KBM-7 (cell line): ENCODE measurements around the gene SHD.
"Not testable (repeated sequence)": the region's sequence is repeated elsewhere in the genome, so short reads cannot be mapped to it uniquely, and the experiment has no call there.

ENCODE experiments used
- DNase-seq: peaks from one replicate; pipeline ENCODE4 v3.0.0-alpha.2; 2015
- in situ Hi-C: fragments of 300-500 bp; cut with MboI; formaldehyde crosslinking; loops from 2 replicates; pipeline ENCODE4 v1.14.3; 2020; ENCODE audit warnings: low sequenced_read_pairs, low pct_unique_long_range_greater_than_20kb, mixed read lengths

The SHD gene

GRCh38 chr19:4266253-4267000, 12.6 kb upstream of the SHD start:
- in situ Hi-C loops = no loop called here
- DNase-seq = no peak

GRCh38 chr19:4267101-4267900, 11.8 kb upstream of the SHD start:
- in situ Hi-C loops = no loop called here
- peak; percentile 84 for DNase-seq

- in situ Hi-C loops = no loop called here
- DNase-seq = no peak
Observed at GRCh38 chr19:4267901-4268815, 10.9 kb upstream of the SHD start.

- in situ Hi-C loops = no loop called here
- DNase-seq = no peak
Observed at GRCh38 chr19:4268816-4269430, 10.1 kb upstream of the SHD start.

- in situ Hi-C loops = no loop called here
- DNase-seq = no peak
Observed at GRCh38 chr19:4272894-4273293, 6.2 kb upstream of the SHD start.

- in situ Hi-C loops = not testable (repeated sequence)
Observed at GRCh38 chr19:4274321-4274686, 4.8 kb upstream of the SHD start.

GRCh38 chr19:4277191-4277696, 1.8 kb upstream of the SHD start:
- DNase-seq = no peak
- in situ Hi-C loops = no loop called here

More at GRCh38 chr19:4274321-4274686, 4.8 kb upstream of the SHD start:
- DNase-seq = not testable (repeated sequence)

GRCh38 chr19:4278010-4278409, 1.1 kb upstream of the SHD start:
- DNase-seq = no peak
- in situ Hi-C loops = no loop called here

GRCh38 chr19:4279267-4279529, 132 bp downstream of the SHD start:
- DNase-seq = no peak
- in situ Hi-C loops = no loop called here

GRCh38 chr19:4279530-4280422, 710 bp downstream of the SHD start:
- in situ Hi-C loops = no loop called here
- DNase-seq = no peak

GRCh38 chr19:4284176-4284958, 5.3 kb downstream of the SHD start:
- in situ Hi-C loops = no loop called here
- peak; percentile 54 for DNase-seq

- in situ Hi-C loops = no loop called here
- DNase-seq = no peak
Observed at GRCh38 chr19:4284974-4285373, 5.9 kb downstream of the SHD start.

GRCh38 chr19:4286141-4286540, 7.1 kb downstream of the SHD start:
- DNase-seq, in situ Hi-C loops: not testable (repeated sequence)

GRCh38 chr19:4288091-4288777, 9.2 kb downstream of the SHD start:
- in situ Hi-C loops = no loop called here
- no peak for DNase-seq

- in situ Hi-C loops = no loop called here
- no peak for DNase-seq
Observed at GRCh38 chr19:4291184-4291732, 12.2 kb downstream of the SHD start.

GRCh38 chr19:4292515-4292914, 13.4 kb downstream of the SHD start:
- in situ Hi-C loops = no loop called here
- DNase-seq = no peak

GRCh38 chr19:4294389-4294788, 15.3 kb downstream of the SHD start:
- no peak for DNase-seq
- in situ Hi-C loops = no loop called here
